Prostate gland (tissue), 2 donors: ENCODE results near the gene SHROOM3.

Source experiments
- POLR2A ChIP-seq: fragments of 450-650 bp; IDR thresholded peaks from one replicate; pipeline ENCODE4 v1.6.1; 2016; ENCODE audit warnings: antibody characterized with exemption, mild to moderate bottlenecking
- TF ChIP-seq, protein P1 (sequence below), 4 experiments: fragments of 200-600 bp in 2 of 4; fragments of 450-650 bp in 2 of 4; sonication (generic) in 2 of 4; IDR thresholded peaks; 1 replicate in 3 of 4; 2 replicates in 1 of 4; pipeline ENCODE4 v1.5.1; 2016 to 2019; ENCODE audit warnings: antibody characterized with exemption in 4 of 4, mild to moderate bottlenecking in 2 of 4, moderate library complexity in 2 of 4

GRCh38 chr4:76745240-76745639, 310.2 kb downstream of the SHROOM3 start:
- TF ChIP-seq, protein P1, sequence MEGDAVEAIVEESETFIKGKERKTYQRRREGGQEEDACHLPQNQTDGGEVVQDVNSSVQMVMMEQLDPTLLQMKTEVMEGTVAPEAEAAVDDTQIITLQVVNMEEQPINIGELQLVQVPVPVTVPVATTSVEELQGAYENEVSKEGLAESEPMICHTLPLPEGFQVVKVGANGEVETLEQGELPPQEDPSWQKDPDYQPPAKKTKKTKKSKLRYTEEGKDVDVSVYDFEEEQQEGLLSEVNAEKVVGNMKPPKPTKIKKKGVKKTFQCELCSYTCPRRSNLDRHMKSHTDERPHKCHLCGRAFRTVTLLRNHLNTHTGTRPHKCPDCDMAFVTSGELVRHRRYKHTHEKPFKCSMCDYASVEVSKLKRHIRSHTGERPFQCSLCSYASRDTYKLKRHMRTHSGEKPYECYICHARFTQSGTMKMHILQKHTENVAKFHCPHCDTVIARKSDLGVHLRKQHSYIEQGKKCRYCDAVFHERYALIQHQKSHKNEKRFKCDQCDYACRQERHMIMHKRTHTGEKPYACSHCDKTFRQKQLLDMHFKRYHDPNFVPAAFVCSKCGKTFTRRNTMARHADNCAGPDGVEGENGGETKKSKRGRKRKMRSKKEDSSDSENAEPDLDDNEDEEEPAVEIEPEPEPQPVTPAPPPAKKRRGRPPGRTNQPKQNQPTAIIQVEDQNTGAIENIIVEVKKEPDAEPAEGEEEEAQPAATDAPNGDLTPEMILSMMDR (IDR thresholded peaks at IDR 0.05), result no peak
- TF ChIP-seq POLR2A, result no peak
